Fibroblast of villous mesenchyme (primary cell): ENCODE data around the gene HOXD4. TPM values are rescaled to one million over a fixed set of nuclear protein-coding genes. Genes with fewer than 3 reads are reported as not detected.

Source experiments
- DNase-seq: peaks from one replicate; pipeline ENCODE4 v3.0.0-alpha.2; 2010; ENCODE audit warnings: low read depth
- H3K4me3 ChIP-seq: 2 replicates; pipeline ENCODE4 v1.5.1; 2011; ENCODE audit warnings: low read depth, mild to moderate bottlenecking, low read length
- total RNA-seq: library from RNA; depleted of rRNA; stranded (reverse); fragments of >200 nt; gene quantifications from 2 replicates; pipeline ENCODE4 v1.2.3, GENCODE V29; 2012
- TF ChIP-seq, protein P1 (sequence below): IDR thresholded peaks from 2 replicates; pipeline ENCODE4 v1.5.1; 2012; ENCODE audit warnings: low read depth, mild to moderate bottlenecking, low read length; ENCODE audit not compliant: insufficient read depth

Gene HOXD4
- total RNA-seq, 1 donor, result 7.8 TPM

DNA sequence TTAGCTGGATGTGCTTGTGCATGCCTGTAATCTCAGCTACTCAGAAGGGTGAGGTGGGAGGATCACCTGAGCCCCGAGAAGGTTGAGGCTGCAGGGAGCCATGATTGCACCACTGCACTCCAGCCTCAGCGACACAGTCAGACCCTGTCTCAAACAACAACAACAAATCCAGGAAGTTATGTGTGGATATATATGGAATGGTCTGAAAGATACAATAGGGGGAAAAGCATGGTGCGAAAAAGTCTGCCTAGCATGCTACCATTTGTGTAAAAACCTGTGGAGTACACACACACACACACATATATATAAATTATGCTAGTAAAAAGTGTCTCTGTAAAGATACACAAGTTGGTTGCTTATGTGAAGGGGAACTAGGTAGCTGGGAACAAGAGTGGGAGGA is 30.2 kb downstream of the HOXD4 start:
- H3K4me3 ChIP-seq, result no peak overlapping the region
- TF ChIP-seq, protein P1, sequence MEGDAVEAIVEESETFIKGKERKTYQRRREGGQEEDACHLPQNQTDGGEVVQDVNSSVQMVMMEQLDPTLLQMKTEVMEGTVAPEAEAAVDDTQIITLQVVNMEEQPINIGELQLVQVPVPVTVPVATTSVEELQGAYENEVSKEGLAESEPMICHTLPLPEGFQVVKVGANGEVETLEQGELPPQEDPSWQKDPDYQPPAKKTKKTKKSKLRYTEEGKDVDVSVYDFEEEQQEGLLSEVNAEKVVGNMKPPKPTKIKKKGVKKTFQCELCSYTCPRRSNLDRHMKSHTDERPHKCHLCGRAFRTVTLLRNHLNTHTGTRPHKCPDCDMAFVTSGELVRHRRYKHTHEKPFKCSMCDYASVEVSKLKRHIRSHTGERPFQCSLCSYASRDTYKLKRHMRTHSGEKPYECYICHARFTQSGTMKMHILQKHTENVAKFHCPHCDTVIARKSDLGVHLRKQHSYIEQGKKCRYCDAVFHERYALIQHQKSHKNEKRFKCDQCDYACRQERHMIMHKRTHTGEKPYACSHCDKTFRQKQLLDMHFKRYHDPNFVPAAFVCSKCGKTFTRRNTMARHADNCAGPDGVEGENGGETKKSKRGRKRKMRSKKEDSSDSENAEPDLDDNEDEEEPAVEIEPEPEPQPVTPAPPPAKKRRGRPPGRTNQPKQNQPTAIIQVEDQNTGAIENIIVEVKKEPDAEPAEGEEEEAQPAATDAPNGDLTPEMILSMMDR, result no peak
- no peak for DNase-seq

GRCh38 chr2:176182671-176183070 is 31.3 kb downstream of the HOXD4 start:
- TF ChIP-seq, protein P1, result no peak
- DNase-seq, result no peak
- H3K4me3 ChIP-seq, result no peak overlapping the region

- no peak overlapping the region for H3K4me3 ChIP-seq
- TF ChIP-seq, protein P1, result no peak
- no peak for DNase-seq
These were observed 33.4 kb downstream of the HOXD4 start for GRCh38 chr2:176184749-176185148.

DNA sequence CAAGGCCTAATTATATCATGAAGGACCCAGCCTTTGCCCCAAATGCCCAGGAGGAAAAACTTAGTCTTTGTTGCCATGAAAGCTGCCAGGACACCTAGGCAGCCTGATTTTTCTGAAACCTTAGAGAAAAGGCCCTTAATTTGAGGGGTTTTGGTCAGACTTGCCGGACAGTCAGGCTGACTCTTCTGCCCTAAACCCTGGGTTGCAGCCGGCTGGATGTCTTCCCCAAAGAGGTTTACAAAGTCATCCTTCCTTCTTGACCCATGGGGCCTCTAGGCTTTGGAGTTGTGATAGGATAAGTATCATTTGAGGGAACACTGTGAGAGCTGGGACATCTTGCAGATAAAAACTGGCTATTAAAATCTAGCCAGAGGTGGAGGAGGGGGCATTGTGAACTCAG is 34.7 kb downstream of the HOXD4 start:
- no peak for DNase-seq
- TF ChIP-seq, protein P1, result no peak
- no peak overlapping the region for H3K4me3 ChIP-seq

- TF ChIP-seq, protein P1, result no peak
- no peak for DNase-seq
- H3K4me3 ChIP-seq, result peak overlapping the region; percentile 65
These were observed 36.0 kb downstream of the HOXD4 start for GRCh38 chr2:176187200-176187898.

GRCh38 chr2:176187899-176188773 is 36.8 kb downstream of the HOXD4 start, which contains the start of gene HOXD1:
Gene HOXD1 (plus strand): TSS chr2:176188668. CDS start chr2:176188802, 134 bp downstream.
- no peak for DNase-seq
- H3K4me3 ChIP-seq, result peak within 1 kb of the TSS; percentile 65
- TF ChIP-seq, protein P1, result no peak
